Thyroid gland (tissue), 4 donors: ENCODE data around the gene IL3RA.

Experiments used
- POLR2A ChIP-seq, 2 donors: fragments of 450-650 bp; IDR thresholded peaks; one replicate each; pipeline ENCODE4 v1.6.1; 2017; ENCODE audit warnings: antibody characterized with exemption in 2 of 2, mild to moderate bottlenecking in 2 of 2, moderate library complexity in 1 of 2
- TF ChIP-seq, protein P1 (sequence below), 6 experiments: fragments of 200-600 bp in 3 of 6; fragments of 450-650 bp in 3 of 6; sonication (generic) in 3 of 6; IDR thresholded peaks; one replicate each; pipeline ENCODE4 v1.5.1; 2016 to 2019; ENCODE audit warnings: antibody characterized with exemption in 6 of 6, mild to moderate bottlenecking in 2 of 6, inconsistent platforms in 1 of 6, moderate library complexity in 1 of 6

DNA sequence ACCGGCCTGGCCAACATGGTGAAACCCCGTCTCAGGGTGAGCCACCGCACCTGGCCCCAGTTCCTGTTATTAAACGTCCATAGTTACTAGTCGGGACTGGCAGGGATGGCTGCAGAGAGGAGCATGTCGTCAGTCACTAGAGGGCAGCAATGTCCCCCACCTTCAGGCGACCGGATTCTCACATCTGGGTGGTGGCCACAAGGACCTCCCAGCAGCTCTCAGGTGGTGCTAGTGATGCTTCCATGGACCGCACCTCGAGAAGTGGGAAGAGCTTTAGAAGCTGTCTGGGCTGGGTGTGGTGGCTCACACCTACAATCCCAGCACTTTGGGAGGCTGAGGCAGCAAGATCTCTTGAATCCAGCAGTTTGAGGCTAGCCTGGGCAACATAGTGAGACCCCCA, 13.3 kb upstream of the IL3RA start:
- TF ChIP-seq, protein P1, sequence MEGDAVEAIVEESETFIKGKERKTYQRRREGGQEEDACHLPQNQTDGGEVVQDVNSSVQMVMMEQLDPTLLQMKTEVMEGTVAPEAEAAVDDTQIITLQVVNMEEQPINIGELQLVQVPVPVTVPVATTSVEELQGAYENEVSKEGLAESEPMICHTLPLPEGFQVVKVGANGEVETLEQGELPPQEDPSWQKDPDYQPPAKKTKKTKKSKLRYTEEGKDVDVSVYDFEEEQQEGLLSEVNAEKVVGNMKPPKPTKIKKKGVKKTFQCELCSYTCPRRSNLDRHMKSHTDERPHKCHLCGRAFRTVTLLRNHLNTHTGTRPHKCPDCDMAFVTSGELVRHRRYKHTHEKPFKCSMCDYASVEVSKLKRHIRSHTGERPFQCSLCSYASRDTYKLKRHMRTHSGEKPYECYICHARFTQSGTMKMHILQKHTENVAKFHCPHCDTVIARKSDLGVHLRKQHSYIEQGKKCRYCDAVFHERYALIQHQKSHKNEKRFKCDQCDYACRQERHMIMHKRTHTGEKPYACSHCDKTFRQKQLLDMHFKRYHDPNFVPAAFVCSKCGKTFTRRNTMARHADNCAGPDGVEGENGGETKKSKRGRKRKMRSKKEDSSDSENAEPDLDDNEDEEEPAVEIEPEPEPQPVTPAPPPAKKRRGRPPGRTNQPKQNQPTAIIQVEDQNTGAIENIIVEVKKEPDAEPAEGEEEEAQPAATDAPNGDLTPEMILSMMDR (IDR thresholded peaks at IDR 0.05) = peak in 2 of 6 experiments; percentile 16 to 29
- TF ChIP-seq POLR2A (IDR thresholded peaks at IDR 0.05) = no peak
